ENCODE results near the gene MORN3. TPM values are rescaled to one million over a fixed set of nuclear protein-coding genes. Genes with fewer than 3 reads are reported as not detected.

Gene MORN3
- total and polyA plus RNA-seq, 9 of the 15 experiments (the other 6 are each of a cell fraction or from before 2014, with no cell fraction given): 0.09 to 0.27 (median 0.20) TPM

DNA sequence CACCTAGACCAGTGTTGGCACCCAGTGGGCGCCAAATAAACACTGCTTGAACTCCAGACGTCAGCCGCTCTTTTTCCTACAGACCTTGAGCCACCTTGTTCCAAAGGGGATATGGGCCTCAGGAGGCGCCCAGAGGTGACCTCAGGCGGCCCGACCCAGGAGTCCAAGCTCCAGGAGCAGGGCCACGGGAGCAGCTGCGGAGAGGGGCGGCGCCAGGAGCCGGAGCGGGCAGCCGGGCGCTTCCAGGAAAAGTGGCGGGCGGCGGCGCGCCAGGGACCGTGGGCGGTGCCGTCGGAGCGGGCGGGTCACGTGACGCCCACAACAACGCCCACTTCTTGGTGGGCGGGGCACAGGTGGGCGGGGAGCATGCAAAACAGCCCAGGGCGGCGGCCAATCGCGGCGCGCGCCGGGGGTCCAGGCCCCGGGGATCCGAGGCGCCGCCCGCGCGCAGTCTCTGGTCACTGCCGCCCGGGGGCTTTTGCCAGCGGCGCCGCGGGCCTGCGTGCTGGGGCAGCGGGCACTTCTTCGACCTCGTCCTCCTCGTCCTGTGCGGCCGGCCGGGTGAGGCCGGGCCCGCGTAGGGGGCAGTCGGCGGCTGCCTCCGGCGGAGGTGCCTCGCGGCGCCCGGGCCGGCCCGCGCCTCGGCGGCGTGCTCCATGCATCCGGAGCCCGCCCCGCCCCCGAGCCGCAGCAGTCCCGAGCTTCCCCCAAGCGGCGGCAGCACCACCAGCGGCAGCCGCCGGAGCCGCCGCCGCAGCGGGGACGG, 43.2 kb downstream of the MORN3 start, which contains the start of gene ORAI1 (continued):
- TF ChIP-seq, protein P1, sequence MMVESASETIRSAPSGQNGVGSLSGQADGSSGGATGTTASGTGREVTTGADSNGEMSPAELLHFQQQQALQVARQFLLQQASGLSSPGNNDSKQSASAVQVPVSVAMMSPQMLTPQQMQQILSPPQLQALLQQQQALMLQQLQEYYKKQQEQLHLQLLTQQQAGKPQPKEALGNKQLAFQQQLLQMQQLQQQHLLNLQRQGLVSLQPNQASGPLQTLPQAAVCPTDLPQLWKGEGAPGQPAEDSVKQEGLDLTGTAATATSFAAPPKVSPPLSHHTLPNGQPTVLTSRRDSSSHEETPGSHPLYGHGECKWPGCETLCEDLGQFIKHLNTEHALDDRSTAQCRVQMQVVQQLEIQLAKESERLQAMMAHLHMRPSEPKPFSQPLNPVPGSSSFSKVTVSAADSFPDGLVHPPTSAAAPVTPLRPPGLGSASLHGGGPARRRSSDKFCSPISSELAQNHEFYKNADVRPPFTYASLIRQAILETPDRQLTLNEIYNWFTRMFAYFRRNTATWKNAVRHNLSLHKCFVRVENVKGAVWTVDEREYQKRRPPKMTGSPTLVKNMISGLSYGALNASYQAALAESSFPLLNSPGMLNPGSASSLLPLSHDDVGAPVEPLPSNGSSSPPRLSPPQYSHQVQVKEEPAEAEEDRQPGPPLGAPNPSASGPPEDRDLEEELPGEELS (CRISPR knock-in tag; IDR thresholded peaks at IDR 0.05; ENCODE audit: borderline replicate concordance): no peak
- TF ChIP-seq RAD51 (IDR thresholded peaks at IDR 0.05; ENCODE audit: borderline replicate concordance, low read depth) (peak; percentile 97), ZBTB17 (CRISPR knock-in tag; IDR thresholded peaks at IDR 0.05) (peak; percentile 44; the same call in 1 of the 2 replicates), ZNF347 (CRISPR knock-in tag; IDR thresholded peaks at IDR 0.05; ENCODE audit: low read depth) (no peak), STAT5A (IDR thresholded peaks at IDR 0.05; ENCODE audit: borderline replicate concordance, low read length) (peak; percentile 36; the same call in 1 of the 2 replicates), DPF2 (IDR thresholded peaks at IDR 0.05) (peak; percentile 43; the same call in 1 of the 2 replicates), CREM (IDR thresholded peaks at IDR 0.05; ENCODE audit: low read depth) (peak; percentile 11; the same call in 1 of the 2 replicates), BRD4 (IDR thresholded peaks at IDR 0.05) (no peak), TCF7 (IDR thresholded peaks at IDR 0.05; ENCODE audit: borderline replicate concordance) (no peak), ARID2 (IDR thresholded peaks at IDR 0.05) (no peak), PHB (CRISPR knock-in tag; IDR thresholded peaks at IDR 0.05) (no peak), RAD21 (CRISPR knock-in tag; conservative IDR thresholded peaks at IDR 0.05 in 1 of 2, IDR thresholded peaks at IDR 0.05 in 1 of 2) (peak in 1 of 2 experiments; percentile 13; a peak in 2 of 4 replicates), NEUROD1 (IDR thresholded peaks at IDR 0.05; ENCODE audit: borderline replicate concordance, low read depth, low read length, partially characterized antibody) (peak; percentile 32), NRF1 (conservative IDR thresholded peaks at IDR 0.05 in 1 of 2, IDR thresholded peaks at IDR 0.05 in 1 of 2) (peak; percentile 86 to 87), CBFA2T2 (conservative IDR thresholded peaks at IDR 0.05) (peak; percentile 88), NFXL1 (CRISPR knock-in tag; IDR thresholded peaks at IDR 0.05) (no peak), SP1 (CRISPR knock-in tag; IDR thresholded peaks at IDR 0.05) (peak; percentile 91), MEF2A (IDR thresholded peaks at IDR 0.05; ENCODE audit: control insufficient read depth, low read depth, low read length) (no peak), KAT2B (IDR thresholded peaks at IDR 0.05; ENCODE audit: low read depth, low read length) (no peak), ZBTB7A (IDR thresholded peaks at IDR 0.05; ENCODE audit: borderline replicate concordance, control insufficient read depth, low read depth, low read length) (peak; percentile 84)
- TF ChIP-seq, protein P2, sequence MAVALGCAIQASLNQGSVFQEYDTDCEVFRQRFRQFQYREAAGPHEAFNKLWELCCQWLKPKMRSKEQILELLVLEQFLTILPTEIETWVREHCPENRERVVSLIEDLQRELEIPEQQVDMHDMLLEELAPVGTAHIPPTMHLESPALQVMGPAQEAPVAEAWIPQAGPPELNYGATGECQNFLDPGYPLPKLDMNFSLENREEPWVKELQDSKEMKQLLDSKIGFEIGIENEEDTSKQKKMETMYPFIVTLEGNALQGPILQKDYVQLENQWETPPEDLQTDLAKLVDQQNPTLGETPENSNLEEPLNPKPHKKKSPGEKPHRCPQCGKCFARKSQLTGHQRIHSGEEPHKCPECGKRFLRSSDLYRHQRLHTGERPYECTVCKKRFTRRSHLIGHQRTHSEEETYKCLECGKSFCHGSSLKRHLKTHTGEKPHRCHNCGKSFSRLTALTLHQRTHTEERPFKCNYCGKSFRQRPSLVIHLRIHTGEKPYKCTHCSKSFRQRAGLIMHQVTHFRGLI (CRISPR knock-in tag; IDR thresholded peaks at IDR 0.05): no peak
- TF ChIP-seq, protein P3, sequence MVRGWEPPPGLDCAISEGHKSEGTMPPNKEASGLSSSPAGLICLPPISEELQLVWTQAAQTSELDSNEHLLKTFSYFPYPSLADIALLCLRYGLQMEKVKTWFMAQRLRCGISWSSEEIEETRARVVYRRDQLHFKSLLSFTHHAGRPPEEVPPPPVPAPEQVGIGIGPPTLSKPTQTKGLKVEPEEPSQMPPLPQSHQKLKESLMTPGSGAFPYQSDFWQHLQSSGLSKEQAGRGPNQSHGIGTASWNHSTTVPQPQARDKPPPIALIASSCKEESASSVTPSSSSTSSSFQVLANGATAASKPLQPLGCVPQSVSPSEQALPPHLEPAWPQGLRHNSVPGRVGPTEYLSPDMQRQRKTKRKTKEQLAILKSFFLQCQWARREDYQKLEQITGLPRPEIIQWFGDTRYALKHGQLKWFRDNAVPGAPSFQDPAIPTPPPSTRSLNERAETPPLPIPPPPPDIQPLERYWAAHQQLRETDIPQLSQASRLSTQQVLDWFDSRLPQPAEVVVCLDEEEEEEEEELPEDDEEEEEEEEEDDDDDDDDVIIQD (CRISPR knock-in tag; IDR thresholded peaks at IDR 0.05): 0 out of 2 replicates have a peak, but pooled peaks have one; percentile 69
